Measurements from ENCODE around the gene LANCL2.

Gene LANCL2

DNA sequence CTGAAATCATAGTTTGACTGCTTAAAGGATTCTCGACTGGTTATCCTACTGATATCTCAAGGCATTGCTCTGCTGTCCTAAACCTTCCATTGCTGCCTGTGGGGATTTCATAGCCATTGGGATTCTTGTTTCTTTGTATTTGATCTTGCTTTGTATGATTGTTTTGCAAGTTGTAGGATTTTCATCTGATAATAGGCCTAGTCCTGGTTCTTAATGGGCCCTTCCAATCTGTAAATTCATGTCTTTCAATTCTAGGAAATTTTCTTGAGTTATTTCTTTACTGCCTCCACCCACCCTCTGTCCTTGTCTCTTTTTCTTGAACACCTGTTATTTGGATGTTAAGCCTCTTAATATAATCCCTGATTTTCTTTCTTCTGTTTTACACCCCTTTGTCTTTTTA lies 72.2 kb downstream of the LANCL2 start:
- no peak for DNase-seq (ENCODE audit: low read depth, low spot score)

DNA sequence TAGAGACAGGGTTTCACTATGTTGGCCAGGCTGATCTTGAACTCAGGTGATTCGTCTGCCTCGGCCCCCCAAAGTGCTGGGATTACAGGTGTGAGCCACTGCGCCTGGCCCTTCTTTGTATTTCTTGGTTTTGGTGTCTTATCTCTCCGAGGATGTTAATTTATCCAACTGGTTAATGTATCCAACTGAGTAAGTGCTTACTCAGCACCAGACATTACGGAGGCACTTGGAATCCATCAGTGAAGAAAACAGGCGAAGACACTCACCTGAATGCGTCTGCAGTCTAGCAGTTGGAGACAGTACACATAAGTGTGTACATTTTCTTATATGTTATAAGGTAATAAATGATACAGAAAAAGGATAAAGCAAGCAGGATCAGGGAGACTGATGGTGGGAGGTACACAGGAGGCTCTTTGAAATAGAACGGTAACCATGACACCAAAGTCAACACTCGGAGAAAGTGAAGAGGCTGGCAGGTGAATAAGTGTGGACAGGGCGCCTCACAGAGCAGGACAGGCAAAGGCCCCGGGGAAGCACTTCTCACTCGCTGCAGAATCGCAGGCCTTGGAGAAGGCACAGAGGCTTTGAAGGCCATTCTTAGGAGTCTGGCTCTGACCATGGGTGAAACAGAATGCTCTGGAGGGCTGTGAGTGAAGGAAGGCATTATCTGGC lies 73.1 kb downstream of the LANCL2 start:
- DNase-seq (ENCODE audit: low read depth, low spot score), result no peak

DNA sequence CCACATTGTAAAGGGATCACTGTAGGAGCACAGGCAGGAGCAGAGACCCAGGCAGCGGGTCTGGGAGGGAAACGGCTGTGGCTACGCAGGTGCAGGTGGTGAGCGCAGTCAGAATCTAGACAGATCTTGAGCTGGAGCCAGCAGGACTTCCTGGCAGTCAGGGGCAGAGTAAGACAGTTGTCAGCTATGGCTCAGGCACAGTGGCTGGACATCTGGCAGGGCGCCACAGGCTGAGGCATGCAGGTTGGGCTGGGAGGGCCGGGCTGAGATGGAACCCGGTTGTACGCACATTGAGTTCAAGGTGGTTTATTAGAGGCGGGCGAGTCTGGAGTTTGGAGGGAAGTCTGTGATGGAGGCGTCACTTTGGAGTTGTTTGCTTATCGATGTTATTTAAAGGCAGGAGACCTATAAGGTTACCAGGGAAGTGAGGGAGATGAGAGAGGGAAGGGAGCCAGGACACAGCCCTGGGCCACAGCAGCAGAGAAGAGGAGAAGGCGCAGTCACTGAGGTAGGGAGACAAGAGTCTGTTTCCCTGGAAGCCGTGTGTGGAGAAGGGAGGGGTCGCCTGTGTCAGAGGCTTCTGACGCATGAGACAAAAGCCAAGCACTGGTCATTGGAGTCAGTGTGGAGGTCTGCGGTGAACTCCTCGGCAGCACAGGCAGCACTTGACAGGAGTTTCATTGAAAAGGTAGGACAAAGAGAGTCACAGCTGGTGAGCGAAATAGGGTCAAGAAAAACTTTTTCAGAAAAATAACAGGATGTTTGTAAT lies 73.8 kb downstream of the LANCL2 start:
- no peak for DNase-seq (ENCODE audit: low read depth, low spot score)

DNA sequence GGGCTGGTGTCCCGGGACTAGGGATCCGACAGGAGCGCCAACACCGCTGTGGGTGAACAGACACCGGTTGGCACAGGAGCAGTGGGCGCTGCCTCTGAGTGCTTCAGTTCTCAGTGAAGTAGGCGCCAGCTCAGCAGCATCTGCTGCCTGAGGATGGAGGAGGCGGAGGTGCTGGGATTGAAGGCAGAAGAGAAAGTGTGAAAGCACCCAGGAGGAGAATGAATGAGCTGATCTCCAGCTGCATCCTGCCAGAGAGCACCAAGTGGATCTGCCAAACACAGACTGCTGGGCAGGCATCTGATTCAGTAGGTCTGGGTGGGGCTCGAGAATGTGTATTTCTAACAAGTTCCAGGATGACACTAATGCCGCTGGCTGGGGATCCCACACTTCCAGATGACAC lies 74.5 kb downstream of the LANCL2 start:
- no peak for DNase-seq (ENCODE audit: low read depth, low spot score)

DNA sequence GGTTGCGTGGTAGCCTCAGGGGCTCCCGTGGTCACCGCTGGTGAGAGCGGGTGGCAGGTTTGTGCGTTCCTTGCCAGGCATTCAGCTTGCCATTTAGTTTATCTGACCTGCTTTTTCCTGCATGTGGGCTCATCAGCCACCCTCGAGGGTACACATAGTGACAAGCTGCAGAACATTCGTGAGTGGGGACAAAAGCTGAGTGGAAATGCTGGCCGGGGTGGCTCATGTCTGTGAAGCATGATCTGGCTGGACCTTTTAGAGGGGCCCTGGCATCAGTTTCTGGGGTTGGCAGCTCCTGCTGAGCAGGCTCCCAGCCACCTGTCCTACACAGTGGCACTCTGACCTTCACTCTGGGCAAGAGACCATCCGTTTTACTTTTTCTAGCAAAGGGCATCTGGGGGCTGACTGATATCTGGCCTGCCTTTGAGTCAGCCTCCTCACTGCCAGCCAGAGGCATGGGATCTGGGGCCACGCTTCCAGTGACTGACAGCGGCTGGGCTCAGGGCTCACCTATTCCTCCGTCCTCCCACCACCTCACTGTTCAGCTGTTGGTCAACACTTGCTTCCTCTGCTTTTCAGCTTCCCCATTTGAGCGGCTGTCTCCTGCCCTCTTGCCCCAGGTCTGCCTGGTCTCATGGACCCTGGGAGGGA lies 75.0 kb downstream of the LANCL2 start:
- DNase-seq (ENCODE audit: low read depth, low spot score), result no peak

DNA sequence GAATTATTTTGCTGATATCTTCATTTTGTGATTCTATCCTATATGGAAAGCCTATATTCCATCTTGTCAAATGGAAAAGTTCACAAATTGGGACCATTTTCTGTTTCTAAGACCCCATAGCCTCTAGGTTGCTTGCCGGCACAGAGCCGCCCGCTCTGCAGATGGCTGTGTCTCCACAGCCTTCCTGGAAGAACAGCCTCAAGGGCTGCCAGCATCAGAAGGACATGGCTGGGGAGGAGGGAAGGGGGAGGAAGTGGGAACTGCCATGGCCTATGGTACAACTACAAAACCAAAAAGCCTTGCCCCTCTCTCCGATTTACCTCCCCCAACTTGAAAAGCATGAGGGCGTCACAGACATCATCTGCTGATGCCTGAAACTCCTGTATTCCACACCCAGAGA lies 75.9 kb downstream of the LANCL2 start:
- DNase-seq (ENCODE audit: low read depth, low spot score), result no peak

DNA sequence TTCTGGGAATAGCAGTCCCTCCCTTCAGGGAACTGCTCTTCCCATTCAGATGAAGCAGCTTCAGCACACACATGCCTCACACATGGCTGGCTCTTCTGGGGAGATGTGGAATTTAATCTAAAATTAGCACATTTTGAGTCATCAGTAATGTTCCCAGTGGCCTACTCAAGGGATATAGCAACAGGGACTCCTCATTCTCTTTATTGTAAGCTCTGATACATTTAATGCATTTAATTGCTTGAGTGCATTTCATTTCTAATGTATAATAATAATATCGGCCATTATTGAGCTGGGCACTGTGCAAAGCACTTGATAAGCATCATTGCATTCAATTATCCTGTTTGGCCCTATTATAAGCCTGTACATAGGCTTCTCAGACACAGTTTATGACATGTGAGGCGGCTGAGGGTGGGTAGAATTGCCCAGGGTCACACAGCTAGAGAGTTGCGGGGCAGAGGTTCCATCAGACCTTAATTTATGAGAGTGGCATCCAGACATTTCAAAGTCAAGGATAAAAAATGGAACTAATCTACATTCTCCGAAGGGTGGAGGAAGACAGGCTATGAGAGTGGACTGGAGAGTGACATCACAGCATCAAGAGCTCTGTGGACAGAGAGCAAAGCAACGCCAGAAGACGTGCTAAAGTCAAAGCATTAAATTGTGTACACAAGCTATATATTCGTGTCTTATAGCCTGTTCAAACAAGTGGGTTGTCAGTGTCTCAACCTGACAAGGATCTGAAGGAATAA lies 76.8 kb downstream of the LANCL2 start:
- no peak for DNase-seq (ENCODE audit: low read depth, low spot score)

DNA sequence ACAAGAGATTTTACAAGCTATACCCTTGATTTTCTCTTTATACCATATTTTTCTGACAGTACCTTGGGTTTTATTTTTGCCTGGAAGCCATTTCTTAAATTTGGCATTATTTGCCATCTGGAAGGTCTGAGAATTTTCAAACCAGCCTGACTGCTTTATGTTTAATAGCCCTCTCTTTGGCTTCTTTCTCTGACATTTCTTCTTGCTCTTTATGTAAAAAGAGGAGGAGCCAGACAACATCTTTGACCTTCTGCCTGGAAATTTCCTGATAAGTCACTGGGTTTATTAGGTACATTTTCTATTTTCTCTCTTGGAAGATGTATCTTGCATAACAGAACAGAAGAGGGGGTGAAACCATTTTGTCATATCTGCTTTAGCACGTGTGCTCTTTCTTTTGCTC lies 79.6 kb downstream of the LANCL2 start:
- DNase-seq (ENCODE audit: low read depth, low spot score), result no peak

DNA sequence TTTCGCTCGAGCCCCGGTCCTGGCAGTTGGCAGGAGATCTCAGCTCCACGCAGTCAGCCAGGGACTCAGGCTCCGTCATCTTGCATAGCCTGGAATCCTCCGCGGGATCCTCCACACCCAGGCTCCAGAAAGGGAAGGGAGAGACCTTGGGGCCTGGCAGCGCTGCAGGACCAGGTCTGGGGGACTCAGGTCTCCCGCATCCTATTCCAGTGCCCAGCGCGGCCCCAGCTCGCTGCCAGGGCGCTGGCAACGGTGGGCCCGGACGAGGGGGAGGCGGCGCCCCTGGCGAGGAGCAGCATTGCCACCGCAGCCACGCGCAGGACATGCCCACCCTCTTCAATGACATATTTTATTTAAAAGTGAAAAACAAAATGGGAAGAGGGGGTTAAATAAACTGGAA lies 83.4 kb downstream of the LANCL2 start:
- DNase-seq (ENCODE audit: low read depth, low spot score), result no peak

DNA sequence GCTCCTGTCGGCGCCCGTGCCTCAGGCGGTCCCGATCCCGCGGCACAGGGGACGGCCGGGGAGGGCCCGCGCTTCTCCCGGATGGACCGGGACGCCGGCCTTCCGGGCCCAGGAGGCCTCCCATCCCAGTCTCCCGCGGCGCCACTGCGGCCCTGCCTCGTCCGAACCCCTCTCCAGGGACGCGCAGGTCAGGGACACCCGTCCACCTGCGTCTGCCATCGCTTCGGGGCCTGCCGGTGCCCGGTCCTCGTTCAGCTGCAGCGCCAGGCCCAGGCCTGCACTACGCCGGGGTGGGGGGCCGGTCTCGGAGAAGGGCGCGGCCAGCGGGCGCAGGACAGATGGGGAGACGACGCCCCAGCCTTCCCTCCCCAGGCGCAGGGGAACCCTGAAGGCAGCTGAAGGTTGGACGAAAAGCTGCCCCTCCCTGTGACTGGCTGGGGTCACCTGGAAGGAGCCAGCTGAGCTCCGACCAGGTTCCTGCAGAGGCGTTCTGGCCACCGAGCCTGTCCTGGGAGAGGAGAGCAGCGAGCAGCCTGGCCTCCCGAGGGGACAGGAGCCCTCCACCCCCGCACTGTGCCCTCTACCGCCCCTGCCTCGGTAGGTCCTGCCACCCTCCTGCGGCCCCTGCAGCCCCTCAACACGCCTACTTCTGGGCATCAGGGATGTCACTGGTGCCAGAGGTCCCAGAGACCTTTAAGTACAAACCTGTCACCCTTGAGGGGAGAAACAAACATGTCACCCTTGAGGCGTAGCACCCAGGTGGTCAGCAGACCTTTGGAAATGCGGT lies 84.3 kb downstream of the LANCL2 start:
- no peak for DNase-seq (ENCODE audit: low read depth, low spot score)

DNA sequence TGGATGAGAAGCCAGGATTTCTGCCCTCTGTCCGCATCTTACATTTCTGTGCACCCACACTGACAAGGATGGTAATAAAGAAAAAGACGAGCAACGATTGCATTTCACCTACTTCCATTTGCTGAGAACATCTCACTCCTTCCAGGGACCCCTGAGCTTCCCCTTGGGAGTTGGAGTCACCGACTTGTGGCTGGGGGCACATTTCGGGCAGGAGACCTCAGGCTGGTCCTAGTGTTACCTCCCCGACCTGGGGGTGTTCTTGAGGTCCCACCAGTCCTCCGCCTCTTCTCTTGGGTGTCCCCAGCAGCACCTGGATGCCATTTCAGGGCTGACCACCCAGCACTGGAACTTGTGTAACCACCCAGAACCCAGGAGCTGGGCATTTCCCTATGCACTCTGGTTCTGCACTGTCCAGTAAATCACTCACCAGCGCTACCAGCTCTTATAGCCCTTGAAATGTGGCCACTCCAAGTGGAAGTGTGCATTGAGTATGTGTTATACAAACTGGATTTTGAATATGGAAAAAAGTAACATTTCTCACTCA lies 84.9 kb downstream of the LANCL2 start:
- no peak for DNase-seq (ENCODE audit: low read depth, low spot score)

DNA sequence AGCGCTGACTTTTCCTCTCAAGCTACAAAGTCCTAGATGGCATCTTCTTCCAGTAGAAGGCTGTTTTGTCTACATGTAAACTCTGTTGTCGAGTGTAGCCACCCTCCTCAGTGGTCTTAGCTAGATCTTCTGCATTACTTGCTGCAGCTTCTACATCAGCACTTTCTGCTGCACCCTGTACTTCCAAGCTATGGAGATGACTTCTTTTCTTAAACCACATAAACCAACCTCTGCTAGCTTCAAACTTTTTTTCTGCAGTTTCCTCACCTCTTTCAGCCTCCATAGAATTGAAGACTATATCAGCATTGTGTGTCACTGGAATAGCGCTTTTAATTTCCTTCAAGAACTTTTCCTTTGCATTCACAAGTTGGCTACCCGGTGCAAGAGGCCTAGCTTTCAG lies 87.8 kb downstream of the LANCL2 start:
- no peak for DNase-seq (ENCODE audit: low read depth, low spot score)

DNA sequence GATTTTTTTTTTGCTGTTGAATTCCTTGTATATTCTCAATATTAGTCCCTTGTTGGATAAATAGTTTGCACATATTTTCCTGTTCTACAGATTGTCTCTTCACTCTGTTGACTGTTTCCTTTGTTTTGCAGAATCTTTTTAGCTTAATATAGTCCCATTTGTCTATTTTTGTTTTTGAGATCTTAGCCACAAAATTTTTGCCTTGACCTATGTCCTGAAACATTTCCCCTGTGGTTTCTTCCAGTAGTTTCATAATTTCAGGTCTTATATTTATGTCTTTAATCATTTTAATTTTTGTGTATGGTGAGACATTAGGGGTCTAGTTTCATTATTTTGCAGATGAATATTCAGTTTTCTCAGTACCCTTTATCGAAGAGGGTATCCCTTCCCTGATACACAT lies 92.7 kb downstream of the LANCL2 start:
- DNase-seq (ENCODE audit: low read depth, low spot score), result no peak

DNA sequence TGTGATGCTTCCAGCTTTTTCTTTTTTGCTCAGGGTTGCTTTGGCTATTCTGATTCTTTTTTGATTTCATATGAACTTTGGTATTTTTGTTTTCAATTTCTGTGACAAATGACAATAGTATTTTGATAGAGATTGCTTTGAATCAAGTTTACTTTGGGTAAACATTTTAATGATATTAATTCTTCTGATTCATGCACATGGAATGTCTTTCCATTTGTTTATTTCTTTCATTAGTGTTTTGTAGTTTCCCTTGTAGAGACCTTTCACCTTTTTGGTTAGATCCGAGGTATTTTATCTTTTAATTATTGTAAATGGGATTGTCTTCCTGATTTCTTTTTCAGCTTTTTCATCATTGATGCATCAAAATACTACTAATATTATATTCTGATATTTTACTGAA lies 93.2 kb downstream of the LANCL2 start:
- DNase-seq (ENCODE audit: low read depth, low spot score), result no peak

DNA sequence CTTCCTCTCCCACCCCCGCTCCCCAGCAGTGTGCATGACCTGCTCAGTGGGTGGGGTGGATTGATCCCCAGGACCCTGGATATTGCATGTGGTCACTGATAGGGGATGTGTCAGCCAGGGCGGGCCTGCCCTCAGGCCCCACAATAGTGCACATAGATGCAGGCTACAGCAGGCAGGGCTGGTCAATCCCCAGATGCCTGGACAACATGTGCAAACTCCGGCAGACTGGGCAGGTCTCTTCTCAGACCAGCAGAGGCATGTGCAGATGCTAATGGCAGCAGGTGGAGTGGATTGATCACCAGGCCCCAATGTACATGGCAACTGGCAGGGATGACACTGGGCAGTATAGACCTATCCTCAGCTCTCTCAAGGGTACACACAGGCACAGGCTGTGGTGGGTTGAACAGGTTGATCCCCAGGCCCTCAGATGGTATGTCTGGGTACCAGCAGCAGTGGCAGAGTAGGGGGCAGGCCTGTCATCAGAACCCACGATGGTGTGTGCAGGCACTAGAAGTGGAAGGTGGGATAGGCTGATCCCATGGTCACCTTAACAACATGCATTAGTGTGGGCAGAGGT lies 98.6 kb downstream of the LANCL2 start:
- DNase-seq (ENCODE audit: low read depth, low spot score), result no peak

DNA sequence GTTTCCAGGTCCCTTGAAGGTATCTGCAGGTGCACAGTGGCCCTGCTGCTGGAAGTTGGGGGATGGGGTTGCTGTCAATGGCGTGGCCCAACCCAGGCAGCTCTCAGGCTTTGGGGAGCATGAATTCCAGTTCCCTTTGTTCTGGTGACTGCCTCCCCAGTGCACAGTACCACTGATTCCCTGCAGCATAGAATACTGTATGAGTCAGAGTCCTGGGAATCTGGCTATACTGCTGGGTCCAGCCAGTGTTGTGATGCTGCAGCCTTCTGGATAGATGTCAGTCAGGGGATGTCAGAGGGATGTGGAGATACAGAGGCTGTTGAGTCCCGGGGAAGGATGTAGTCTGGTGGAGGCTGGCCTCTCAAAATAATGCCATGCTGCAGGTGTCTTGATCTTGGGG lies 99.3 kb downstream of the LANCL2 start:
- DNase-seq (ENCODE audit: low read depth, low spot score), result no peak

DNA sequence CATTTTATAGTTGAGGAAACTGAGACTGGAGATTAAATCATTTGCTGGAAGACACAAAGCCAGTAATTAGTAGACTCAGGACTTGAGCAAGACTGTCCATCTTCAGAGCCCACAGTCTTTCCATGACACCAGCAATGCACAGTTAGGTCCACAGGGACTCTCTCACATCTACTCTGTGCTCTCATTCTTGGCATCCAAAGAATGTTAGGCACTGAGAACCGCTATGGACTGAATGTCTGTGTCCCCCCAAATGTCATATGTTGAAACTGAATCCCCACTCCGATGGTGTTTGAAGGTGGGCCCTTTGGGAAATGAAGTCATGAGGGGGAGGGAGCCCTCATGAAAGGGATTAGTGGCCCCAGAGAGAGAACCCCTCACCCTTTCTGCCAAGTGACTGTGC lies 100.6 kb downstream of the LANCL2 start:
- DNase-seq (ENCODE audit: low read depth, low spot score), result no peak

DNA sequence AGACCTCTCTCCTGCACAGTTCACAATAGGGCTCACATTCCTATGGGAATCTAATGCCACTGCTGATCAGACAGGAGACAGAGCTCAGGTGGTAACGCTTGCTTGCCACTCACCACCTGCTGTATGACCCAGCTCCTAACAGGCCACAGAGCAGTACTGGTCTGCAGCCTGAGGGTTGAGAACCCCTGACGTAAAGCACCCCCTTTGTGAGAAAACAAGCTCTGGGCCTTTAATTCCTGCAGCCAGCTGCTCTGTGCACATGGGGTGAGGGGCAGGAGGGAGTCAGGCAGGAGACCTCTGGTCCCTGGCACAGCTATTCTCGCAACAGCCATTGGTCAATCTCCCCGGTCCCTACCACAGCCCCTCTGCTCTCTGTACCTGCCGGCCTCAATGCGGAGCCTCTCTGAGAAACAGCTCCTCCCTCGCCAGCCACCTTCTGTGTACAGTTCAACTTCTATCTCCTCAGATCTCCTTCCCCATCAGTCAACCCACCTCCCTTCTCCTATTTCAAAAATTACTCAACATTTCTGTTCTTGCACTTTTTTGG lies 102.0 kb downstream of the LANCL2 start:
- no peak for DNase-seq (ENCODE audit: low read depth, low spot score)

DNA sequence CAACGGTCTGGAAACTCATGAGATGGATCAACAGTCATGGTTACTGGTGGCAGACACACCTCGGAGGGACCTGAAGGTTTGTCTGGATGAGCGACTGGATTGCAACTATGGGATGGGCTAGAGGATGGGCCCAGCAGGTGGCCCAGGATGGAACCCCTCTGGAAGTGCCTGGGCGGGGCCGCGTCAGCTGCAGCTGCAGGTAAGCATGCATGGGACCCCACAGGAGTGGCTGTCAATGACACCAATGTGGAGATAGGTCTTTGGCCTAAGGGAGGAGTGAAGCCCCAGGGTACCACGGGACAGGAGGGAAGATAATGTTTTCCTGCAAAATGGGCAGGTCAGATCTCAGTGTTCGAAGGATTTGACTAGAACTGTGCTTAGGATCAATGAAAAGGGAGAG lies 103.4 kb downstream of the LANCL2 start:
- DNase-seq (ENCODE audit: low read depth, low spot score), result no peak

DNA sequence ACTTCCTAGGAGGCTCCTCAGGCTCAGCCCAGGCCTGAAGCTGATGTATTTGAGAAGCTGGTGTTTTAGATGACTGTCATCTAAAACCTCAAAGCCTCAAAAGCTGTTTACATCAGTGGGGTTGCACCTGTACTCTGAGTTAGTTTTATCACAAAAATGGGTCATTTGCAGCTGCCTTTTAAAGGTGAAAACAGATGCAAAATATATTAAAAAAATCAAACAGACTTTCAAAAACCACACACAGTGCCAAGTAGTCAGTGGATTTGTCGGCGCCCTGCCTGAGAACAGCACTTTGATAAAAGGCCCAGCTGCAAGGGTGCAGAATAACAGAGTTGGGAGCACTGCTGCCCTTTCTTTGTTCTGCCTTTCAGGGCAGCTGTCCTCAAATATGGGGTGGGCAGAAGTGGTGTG lies 104.1 kb downstream of the LANCL2 start:
- DNase-seq (ENCODE audit: low read depth, low spot score), result no peak

DNA sequence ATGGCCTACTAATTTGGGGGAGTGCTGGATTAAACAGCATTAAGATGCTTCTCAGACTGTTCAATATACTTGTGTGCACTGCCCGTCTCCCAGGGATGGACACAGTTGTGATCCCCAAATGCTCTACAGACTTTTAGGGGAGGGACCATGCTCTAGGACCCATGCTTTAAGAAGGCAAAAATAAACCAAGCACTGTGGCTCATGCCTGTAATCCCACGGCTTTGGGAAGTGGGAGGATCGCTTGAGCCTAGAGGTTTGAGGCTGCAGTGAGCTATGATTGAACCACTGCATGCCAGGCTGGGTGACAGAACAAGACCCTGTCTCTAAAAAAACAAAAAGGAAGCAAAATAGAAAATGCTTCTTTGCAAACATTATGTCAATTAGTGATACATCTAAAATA lies 104.6 kb downstream of the LANCL2 start:
- no peak for DNase-seq (ENCODE audit: low read depth, low spot score)

All from smooth muscle cell of the brain vasculature (primary cell).